HG03442 (cell line): Measurements from ENCODE around the gene CD3D.

Experiments
- ATAC-seq: cut with Tn5 transposase; IDR thresholded peaks from one replicate; pipeline ENCODE4 v1.9.1; 2021; ENCODE audit warnings: mild to moderate bottlenecking, moderate library complexity; ENCODE audit not compliant: unreplicated experiment

CD3D gene

DNA sequence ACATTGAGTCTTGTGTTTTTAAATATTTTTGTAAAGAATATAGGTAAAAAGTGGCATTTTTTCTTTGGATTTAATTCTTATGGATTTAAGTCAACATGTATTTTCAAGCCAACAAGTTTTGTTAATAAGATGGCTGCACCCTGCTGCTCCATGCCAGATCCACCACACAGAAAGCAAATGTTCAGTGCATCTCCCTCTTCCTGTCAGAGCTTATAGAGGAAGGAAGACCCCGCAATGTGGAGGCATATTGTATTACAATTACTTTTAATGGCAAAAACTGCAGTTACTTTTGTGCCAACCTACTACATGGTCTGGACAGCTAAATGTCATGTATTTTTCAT is 38.3 kb downstream of the CD3D start:
- no peak for ATAC-seq

- ATAC-seq: no peak
These were observed 40.8 kb downstream of the CD3D start for GRCh38 chr11:118301600-118302195.

- ATAC-seq: no peak
These were observed 46.6 kb downstream of the CD3D start for GRCh38 chr11:118295815-118296454.

DNA sequence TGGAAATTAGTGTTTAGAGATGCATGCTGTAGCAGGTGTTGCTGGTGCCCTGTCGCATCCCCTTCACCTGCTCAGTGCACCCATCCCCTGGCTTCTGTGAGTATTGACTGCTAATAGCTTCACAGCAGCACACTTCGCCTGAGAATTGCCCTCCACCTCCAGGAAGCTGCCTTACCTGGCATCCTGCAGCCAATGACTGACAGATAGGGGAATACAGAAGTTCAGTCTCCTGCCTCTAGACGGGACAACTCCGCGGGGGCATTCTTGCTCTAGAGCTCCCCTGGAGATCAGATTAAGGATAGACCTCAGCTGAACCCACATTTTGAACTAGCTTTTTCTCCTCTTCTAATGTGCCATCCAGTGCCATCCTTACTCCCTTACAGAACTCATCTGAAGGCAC is 47.3 kb downstream of the CD3D start:
- no peak for ATAC-seq

- no peak for ATAC-seq
These were observed 48.5 kb downstream of the CD3D start for GRCh38 chr11:118294053-118294452.

- ATAC-seq: no peak
These were observed 50.9 kb downstream of the CD3D start for GRCh38 chr11:118291477-118292135.

GRCh38 chr11:118290923-118291322 is 51.6 kb downstream of the CD3D start:
- ATAC-seq: no peak

- ATAC-seq: no peak
These were observed 53.1 kb downstream of the CD3D start for GRCh38 chr11:118289401-118289800.
